Subcutaneous adipose tissue (tissue), 4 donors: ENCODE data around the gene WT1. TPM values are rescaled to one million over a fixed set of nuclear protein-coding genes. Genes with fewer than 3 reads are reported as not detected.

Experiments
- total RNA-seq, 4 donors: library from RNA; depleted of rRNA; stranded (reverse); fragments of >200 nt; gene quantifications; one replicate each; pipeline ENCODE4 v1.1.0, GENCODE V29; 2016
- TF ChIP-seq, protein P1 (sequence below): fragments of 450-650 bp; IDR thresholded peaks from one replicate; pipeline ENCODE4 v1.5.1; 2016; ENCODE audit warnings: low read depth, mild to moderate bottlenecking, control low read depth, antibody characterized with exemption, moderate library complexity

Gene WT1
- total RNA-seq, 4 donors from 2014 or later, result 0.82 TPM; not detected in 3

DNA sequence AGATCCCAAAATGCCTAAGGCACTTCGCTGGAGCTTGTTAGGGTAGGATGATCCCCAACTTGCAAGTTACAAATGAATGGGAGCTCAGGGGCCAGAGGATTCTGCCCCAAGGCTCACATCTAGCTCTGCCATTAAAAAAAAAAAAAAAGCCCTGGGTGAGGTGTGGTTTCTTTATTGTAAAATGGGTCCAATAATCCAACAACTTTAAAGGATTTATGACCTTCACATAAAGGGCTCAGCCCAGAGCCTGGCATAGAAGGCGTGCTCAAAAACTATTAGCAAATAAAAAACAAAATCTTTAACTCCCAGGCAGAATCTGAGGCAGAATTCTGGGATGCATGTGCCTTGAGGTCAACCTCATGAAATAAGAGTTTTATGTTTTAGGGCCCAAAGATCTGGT lies 42.5 kb downstream of the WT1 start:
- TF ChIP-seq, protein P1, sequence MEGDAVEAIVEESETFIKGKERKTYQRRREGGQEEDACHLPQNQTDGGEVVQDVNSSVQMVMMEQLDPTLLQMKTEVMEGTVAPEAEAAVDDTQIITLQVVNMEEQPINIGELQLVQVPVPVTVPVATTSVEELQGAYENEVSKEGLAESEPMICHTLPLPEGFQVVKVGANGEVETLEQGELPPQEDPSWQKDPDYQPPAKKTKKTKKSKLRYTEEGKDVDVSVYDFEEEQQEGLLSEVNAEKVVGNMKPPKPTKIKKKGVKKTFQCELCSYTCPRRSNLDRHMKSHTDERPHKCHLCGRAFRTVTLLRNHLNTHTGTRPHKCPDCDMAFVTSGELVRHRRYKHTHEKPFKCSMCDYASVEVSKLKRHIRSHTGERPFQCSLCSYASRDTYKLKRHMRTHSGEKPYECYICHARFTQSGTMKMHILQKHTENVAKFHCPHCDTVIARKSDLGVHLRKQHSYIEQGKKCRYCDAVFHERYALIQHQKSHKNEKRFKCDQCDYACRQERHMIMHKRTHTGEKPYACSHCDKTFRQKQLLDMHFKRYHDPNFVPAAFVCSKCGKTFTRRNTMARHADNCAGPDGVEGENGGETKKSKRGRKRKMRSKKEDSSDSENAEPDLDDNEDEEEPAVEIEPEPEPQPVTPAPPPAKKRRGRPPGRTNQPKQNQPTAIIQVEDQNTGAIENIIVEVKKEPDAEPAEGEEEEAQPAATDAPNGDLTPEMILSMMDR, result no peak

GRCh38 chr11:32391956-32392553 lies 43.3 kb downstream of the WT1 start:
- TF ChIP-seq, protein P1, result no peak

DNA sequence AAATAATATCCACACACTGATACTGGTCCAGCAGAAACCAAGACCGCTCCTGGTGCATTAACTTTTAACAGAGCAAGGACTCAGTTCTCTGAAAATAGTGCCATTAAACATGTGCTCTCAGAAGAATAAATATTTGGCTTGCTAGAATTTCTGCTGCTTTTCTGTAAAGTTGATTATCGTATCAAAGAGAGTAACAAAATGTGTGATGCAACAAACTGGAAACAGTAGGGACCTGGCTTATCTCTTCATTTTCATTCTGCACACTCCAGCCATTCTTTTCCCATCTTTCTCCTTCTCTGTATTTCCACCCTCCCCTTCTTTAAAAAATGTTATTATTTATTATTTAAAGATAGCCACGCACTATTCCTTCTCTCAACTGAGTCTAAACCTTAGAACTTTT lies 43.9 kb downstream of the WT1 start:
- TF ChIP-seq, protein P1, result no peak

GRCh38 chr11:32390712-32391111 lies 44.6 kb downstream of the WT1 start:
- TF ChIP-seq, protein P1, result no peak

- TF ChIP-seq, protein P1, result no peak
These were observed 46.2 kb downstream of the WT1 start for GRCh38 chr11:32388871-32389770.

GRCh38 chr11:32388365-32388764 lies 47.0 kb downstream of the WT1 start:
- TF ChIP-seq, protein P1, result no peak

DNA sequence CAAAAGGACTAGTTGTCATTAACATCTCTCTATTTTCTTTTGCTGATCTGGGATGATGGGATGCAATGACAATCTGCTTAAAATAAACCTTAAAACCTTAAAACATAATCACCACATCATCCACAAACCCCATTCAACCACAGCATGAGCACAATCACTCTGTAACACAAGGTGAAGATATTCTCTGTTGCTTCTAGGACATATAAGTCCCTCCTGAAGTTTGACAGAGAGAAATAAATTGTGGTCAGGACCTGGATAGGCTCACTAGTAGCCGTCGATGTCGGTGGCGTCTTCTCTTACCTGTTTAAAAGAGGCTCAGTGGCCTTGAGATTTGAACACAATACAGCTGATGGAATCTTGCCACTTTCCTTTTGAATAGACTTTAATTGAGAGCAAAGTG lies 47.9 kb downstream of the WT1 start:
- TF ChIP-seq, protein P1, result no peak
